ENCODE data around the gene SPEN.
"Not testable (repeated sequence)": the region's sequence is repeated elsewhere in the genome, so short reads cannot be mapped to it uniquely, and the experiment has no call there.

Gene SPEN

DNA sequence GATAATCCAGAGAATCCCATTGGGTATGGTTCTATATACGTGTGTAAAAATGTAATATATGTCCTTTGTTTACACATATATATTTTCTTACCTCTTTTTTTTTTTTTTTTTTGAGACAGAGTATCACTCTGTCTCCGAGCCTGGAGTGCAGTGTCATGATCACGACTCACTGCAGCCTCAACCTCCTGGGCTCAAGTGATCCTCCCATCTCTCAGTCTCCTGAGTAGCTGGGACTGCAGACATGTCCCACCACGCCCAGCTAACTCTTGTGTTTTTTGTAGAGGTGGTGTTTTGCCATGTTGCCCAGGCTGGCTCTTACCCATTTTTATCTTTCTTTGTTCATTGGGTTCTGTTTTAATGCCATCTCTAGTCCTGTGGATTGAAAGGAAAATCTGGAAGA is 68.9 kb downstream of the SPEN start:
- Histone ChIP-seq H3K27me3 (no peaks in the 10 kb centered on the region), H3K36me3 (peaks cover 89% of the 10 kb centered on the region), H4K20me1 (peaks cover 76% of the 10 kb centered on the region), H3K4me1 (peaks cover 35% of the 10 kb centered on the region), H3K4me2 (peak overlapping the region; percentile 85), H3K27ac (peak overlapping the region; percentile 73), H3K9me3 (no peaks in the 10 kb centered on the region), H3K9ac (peak overlapping the region; percentile 63; the same call in 1 of the 2 replicates), H3K4me3 (peak overlapping the region; percentile 34)
- no peak for TF ChIP-seq Cebpa-rat (IDR thresholded peaks at IDR 0.05)

DNA sequence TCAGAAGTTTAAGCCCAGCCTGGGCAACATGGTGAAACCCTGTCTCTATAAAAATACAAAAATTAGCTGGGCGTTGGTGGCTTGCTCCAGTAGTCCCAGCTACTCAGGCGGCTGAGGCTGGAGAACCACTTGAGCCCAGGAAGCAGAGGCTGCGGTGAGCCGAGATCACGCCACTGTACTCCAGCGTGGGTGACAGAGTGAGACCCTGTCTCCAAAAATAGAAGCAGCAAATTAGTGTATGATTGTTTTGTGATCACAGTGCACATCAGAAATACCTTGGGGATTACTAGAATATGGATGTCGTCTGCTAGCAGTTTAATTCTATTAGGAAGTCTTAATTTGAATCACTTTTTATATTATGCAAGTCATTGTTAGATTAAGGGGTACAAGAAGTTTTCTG is 69.4 kb downstream of the SPEN start:
- H3K4me1 ChIP-seq, result peaks cover 35% of the 10 kb centered on the region
- TF ChIP-seq Cebpa-rat (IDR thresholded peaks at IDR 0.05), result no peak
- peaks cover 89% of the 10 kb centered on the region for H3K36me3 ChIP-seq
- peak overlapping the region; percentile 73 for H3K27ac ChIP-seq
- peaks cover 71% of the 10 kb centered on the region for H4K20me1 ChIP-seq
- peak overlapping the region; percentile 34 for H3K4me3 ChIP-seq
- peak overlapping the region; percentile 63; the same call in 1 of the 2 replicates for H3K9ac ChIP-seq
- no peaks in the 10 kb centered on the region for H3K27me3 ChIP-seq
- no peaks in the 10 kb centered on the region for H3K9me3 ChIP-seq
- peak overlapping the region; percentile 85 for H3K4me2 ChIP-seq

DNA sequence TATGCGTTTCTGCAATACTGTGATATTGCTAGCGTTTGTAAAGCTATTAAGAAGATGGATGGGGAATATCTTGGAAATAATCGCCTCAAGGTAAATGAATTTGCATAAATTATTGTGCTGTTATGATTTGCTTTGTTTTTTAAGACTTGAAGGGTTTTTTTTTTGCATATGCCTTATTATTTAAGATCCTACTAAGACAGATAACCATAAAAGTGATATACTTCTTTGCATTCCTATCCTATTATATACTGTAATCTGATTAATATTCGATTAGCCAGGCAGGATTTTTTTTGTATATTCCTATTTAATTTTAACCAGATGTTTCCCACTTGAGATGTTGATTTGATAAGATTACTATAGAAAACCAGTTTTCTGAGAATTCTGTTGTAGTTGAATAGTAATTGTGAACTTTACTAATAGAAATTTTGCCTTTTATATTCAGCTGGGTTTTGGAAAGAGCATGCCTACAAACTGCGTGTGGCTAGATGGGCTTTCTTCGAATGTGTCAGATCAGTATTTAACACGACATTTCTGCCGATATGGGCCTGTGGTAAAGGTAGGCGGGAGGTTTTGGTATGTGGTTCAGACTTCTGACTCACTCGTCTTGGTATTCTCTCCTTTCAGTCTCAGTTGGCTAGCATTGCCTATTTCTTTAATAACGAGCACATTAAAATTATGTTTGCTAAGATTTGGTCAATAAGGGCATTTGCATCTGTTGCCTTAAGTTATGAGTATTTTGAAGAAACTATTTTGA is 71.6 kb downstream of the SPEN start:
- Histone ChIP-seq H3K4me1 (peaks cover 35% of the 10 kb centered on the region), H3K27ac (no peak overlapping the region), H3K9ac (no peak overlapping the region), H3K9me3 (no peaks in the 10 kb centered on the region), H3K27me3 (no peaks in the 10 kb centered on the region), H3K36me3 (peaks cover 89% of the 10 kb centered on the region), H3K4me3 (no peak overlapping the region), H4K20me1 (peaks cover 63% of the 10 kb centered on the region), H3K4me2 (no peak overlapping the region)
- no peak for TF ChIP-seq Cebpa-rat (IDR thresholded peaks at IDR 0.05)

DNA sequence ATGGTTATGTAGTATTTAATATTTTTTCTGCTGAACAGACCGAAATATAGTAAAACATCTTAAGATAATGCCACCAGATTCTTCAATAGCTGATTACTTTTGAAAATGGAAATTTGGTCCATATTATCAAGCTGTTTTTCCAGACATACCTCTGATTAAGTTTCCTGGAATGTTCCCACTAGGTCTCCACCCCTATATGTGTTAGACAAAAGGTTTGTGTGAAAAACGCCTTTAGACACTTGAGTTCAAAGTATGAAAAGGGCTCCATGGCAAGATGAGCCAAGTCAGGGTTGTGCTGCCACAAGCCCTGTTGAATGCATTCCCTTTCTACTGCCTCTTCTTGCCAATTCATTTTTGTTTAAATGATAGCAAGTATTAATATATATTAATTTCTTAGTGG is 75.7 kb downstream of the SPEN start:
- Histone ChIP-seq H3K4me1 (peaks cover 1% of the 10 kb centered on the region; the same call in 1 of the 2 replicates), H4K20me1 (peaks cover 31% of the 10 kb centered on the region), H3K27me3 (no peaks in the 10 kb centered on the region), H3K4me2 (no peak overlapping the region), H3K4me3 (no peak overlapping the region), H3K36me3 (peaks cover 100% of the 10 kb centered on the region), H3K27ac (no peak overlapping the region), H3K9ac (no peak overlapping the region), H3K9me3 (no peaks in the 10 kb centered on the region)
- TF ChIP-seq Cebpa-rat (IDR thresholded peaks at IDR 0.05), result no peak

DNA sequence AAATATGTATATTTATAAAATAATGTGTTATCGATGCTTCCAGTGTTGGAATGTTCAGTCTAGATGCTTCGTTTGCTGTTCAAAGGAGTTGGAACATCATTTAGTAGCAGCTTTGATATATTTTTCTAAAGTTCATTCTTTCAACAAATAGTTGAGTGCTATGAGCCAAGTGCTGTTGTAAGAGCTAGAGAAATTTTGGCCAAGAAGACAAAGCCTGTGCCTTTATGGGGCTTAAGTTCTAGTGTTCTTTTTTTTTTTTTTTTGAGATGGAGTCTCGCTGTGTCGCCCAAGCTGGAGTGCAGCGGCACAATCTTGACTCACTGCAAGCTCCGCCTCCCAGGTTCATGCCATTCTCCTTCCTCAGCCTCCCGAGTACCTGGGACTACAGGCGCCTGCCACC is 78.9 kb downstream of the SPEN start:
- H3K36me3 ChIP-seq, result peaks cover 100% of the 10 kb centered on the region
- H3K27me3 ChIP-seq, H3K4me1 ChIP-seq: not testable (repeated sequence)

DNA sequence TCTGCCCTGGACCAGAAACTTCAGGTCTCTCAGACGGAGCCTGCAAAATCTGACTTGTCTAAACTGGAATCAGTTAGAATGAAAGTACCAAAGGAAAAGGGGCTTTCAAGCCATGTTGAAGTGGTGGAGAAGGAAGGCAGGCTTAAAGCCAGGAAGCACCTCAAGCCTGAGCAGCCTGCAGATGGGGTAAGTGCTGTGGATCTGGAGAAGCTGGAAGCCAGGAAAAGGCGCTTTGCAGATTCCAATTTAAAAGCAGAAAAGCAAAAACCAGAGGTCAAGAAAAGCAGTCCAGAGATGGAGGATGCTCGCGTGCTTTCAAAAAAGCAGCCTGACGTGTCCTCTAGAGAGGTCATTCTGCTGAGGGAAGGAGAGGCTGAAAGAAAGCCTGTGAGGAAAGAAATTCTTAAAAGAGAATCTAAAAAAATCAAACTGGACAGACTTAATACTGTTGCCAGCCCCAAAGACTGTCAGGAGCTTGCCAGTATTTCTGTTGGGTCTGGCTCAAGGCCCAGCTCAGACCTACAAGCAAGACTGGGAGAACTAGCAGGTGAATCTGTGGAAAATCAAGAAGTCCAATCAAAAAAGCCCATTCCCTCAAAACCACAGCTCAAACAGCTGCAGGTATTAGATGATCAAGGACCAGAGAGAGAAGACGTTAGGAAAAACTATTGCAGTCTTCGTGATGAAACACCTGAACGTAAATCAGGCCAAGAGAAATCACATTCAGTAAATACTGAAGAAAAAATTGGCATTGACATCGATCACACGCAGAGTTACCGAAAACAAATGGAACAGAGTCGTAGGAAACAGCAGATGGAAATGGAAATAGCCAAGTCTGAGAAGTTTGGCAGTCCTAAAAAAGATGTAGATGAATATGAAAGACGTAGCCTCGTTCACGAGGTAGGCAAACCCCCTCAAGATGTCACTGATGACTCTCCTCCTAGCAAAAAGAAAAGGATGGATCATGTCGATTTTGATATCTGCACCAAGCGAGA is 81.8 kb downstream of the SPEN start:
- no peak for TF ChIP-seq Cebpa-rat (IDR thresholded peaks at IDR 0.05)
- H3K27me3 ChIP-seq, result no peaks in the 10 kb centered on the region
- H3K4me1 ChIP-seq, result no peaks in the 10 kb centered on the region
- H4K20me1 ChIP-seq, result peaks cover 58% of the 10 kb centered on the region
- no peak overlapping the region for H3K9ac ChIP-seq
- H3K4me3 ChIP-seq, result no peak overlapping the region
- H3K4me2 ChIP-seq, result no peak overlapping the region
- peaks cover 100% of the 10 kb centered on the region for H3K36me3 ChIP-seq
- H3K27ac ChIP-seq, result no peak overlapping the region
- H3K9me3 ChIP-seq, result no peaks in the 10 kb centered on the region

More for the DNA sequence above, 78.9 kb downstream of the SPEN start:
- H3K4me2 ChIP-seq, H3K4me3 ChIP-seq, H3K9me3 ChIP-seq, H3K27ac ChIP-seq, H3K9ac ChIP-seq: not testable (repeated sequence)
- H4K20me1 ChIP-seq, result peaks cover 35% of the 10 kb centered on the region

DNA sequence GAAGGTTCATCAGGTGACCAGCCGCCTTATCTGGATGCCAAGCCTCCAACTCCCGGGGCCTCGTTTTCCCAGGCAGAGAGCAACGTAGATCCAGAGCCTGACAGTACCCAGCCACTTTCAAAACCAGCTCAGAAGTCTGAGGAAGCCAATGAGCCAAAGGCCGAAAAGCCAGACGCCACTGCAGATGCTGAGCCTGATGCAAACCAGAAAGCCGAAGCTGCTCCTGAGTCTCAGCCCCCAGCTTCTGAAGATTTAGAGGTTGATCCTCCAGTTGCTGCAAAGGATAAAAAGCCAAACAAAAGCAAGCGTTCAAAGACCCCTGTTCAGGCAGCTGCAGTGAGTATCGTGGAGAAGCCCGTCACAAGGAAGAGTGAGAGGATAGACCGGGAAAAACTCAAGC is 83.9 kb downstream of the SPEN start:
- H3K4me3 ChIP-seq, result no peak overlapping the region
- H3K27ac ChIP-seq, result no peak overlapping the region
- H3K27me3 ChIP-seq, result no peaks in the 10 kb centered on the region
- H3K4me2 ChIP-seq, result no peak overlapping the region
- no peak for TF ChIP-seq Cebpa-rat (IDR thresholded peaks at IDR 0.05)
- peaks cover 67% of the 10 kb centered on the region for H4K20me1 ChIP-seq
- no peaks in the 10 kb centered on the region for H3K9me3 ChIP-seq
- H3K36me3 ChIP-seq, result peaks cover 99% of the 10 kb centered on the region
- no peaks in the 10 kb centered on the region for H3K4me1 ChIP-seq
- H3K9ac ChIP-seq, result no peak overlapping the region

DNA sequence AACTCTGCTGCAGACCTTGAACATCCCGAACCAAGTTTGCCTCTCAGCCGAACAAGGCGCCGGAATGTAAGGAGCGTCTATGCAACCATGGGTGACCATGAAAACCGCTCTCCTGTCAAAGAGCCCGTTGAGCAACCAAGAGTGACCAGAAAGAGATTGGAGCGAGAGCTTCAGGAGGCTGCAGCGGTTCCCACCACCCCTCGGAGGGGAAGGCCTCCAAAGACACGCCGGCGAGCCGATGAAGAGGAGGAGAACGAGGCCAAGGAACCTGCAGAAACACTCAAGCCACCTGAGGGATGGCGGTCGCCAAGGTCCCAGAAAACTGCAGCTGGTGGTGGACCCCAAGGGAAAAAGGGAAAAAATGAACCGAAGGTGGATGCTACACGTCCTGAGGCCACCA is 84.4 kb downstream of the SPEN start:
- peaks cover 99% of the 10 kb centered on the region for H3K36me3 ChIP-seq
- no peak overlapping the region for H3K27ac ChIP-seq
- no peak for TF ChIP-seq Cebpa-rat (IDR thresholded peaks at IDR 0.05)

DNA sequence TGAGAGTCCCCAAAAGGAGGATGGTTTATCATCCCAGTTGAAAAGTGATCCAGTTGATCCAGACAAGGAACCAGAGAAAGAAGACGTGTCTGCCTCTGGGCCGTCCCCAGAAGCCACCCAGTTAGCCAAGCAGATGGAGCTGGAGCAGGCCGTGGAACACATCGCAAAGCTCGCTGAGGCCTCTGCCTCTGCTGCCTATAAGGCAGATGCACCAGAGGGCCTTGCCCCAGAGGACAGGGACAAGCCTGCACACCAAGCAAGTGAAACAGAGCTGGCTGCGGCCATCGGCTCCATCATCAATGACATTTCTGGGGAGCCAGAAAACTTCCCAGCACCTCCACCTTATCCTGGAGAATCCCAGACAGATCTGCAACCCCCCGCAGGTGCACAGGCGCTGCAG is 85.1 kb downstream of the SPEN start:
- Histone ChIP-seq H3K9ac (no peak overlapping the region), H3K4me1 (no peaks in the 10 kb centered on the region), H3K4me2 (no peak overlapping the region), H4K20me1 (peaks cover 80% of the 10 kb centered on the region), H3K4me3 (no peak overlapping the region), H3K27me3 (no peaks in the 10 kb centered on the region), H3K27ac (no peak overlapping the region), H3K36me3 (peaks cover 99% of the 10 kb centered on the region), H3K9me3 (no peaks in the 10 kb centered on the region)
- no peak for TF ChIP-seq Cebpa-rat (IDR thresholded peaks at IDR 0.05)

More for the DNA sequence above, 84.4 kb downstream of the SPEN start:
- Histone ChIP-seq H3K9ac (no peak overlapping the region), H3K4me2 (no peak overlapping the region), H3K27me3 (no peaks in the 10 kb centered on the region), H3K9me3 (no peaks in the 10 kb centered on the region), H4K20me1 (peaks cover 72% of the 10 kb centered on the region), H3K4me3 (no peak overlapping the region), H3K4me1 (no peaks in the 10 kb centered on the region)

DNA sequence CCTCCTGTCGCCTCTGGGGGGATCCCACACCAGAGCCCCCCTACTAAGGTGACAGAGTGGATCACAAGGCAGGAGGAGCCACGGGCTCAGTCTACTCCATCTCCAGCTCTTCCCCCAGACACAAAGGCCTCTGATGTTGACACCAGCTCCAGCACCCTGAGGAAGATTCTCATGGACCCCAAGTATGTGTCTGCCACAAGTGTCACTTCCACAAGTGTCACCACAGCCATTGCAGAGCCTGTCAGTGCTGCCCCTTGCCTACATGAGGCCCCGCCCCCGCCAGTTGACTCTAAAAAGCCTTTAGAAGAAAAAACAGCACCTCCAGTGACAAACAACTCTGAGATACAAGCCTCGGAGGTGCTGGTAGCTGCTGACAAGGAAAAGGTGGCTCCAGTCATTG is 86.2 kb downstream of the SPEN start:
- Histone ChIP-seq H3K4me2 (no peak overlapping the region), H3K27ac (no peak overlapping the region), H3K4me3 (no peak overlapping the region), H3K9me3 (no peaks in the 10 kb centered on the region), H3K36me3 (peaks cover 99% of the 10 kb centered on the region), H3K4me1 (no peaks in the 10 kb centered on the region), H3K9ac (no peak overlapping the region), H3K27me3 (no peaks in the 10 kb centered on the region), H4K20me1 (peaks cover 90% of the 10 kb centered on the region)
- TF ChIP-seq Cebpa-rat (IDR thresholded peaks at IDR 0.05), result no peak

Data from BLaER1 (cell line).